Naive thymus-derived CD4-positive, alpha-beta T cell (primary cell): ENCODE results near the gene NPB. TPM values are rescaled to one million over a fixed set of nuclear protein-coding genes. Genes with fewer than 3 reads are reported as not detected.
A peak's percentile ranks its signal among the peaks of the same experiment; 100 is the strongest.

Experiments
- ATAC-seq: fragments of 150-1000 bp; cut with Tn5 transposase; 2 replicates; pipeline ENCODE4 v1.10.0; 2021; ENCODE audit warnings: mild to moderate bottlenecking, moderate library complexity
- CTCF ChIA-PET: fragments of 350-600 bp; sonication (Branson Sonifier 250); formaldehyde crosslinking; loops from one replicate; lab custom pipeline; 2021; ENCODE audit warnings: antibody characterized with exemption; lab: Charles Lee
- POLR2A ChIA-PET: fragments of 350-600 bp; sonication (Branson Sonifier 250); formaldehyde crosslinking; loops from one replicate; lab custom pipeline; 2021; ENCODE audit warnings: antibody characterized with exemption, inconsistent platforms; lab: Charles Lee
- DNase-seq, 9 donors: peaks; one replicate each; pipeline versions ENCODE4 v3.0.0 to v3.0.0-alpha.2; 2020 to 2022; ENCODE audit warnings: mixed read lengths in 1 of 9
- H3K27ac ChIP-seq: one replicate; pipeline ENCODE4 v1.7.0; 2013; ENCODE audit warnings: mild to moderate bottlenecking, low read depth, low read length, moderate library complexity
- H3K27me3 ChIP-seq, 2 donors: one replicate each; pipeline ENCODE4 v1.7.0; 2013; ENCODE audit warnings: low read length in 2 of 2, mild to moderate bottlenecking in 2 of 2, moderate library complexity in 2 of 2; ENCODE audit not compliant: control insufficient read depth in 2 of 2, insufficient read depth in 2 of 2
- H3K36me3 ChIP-seq, 3 experiments: 1 replicate in 2 of 3; 2 replicates in 1 of 3; pipeline ENCODE4 v1.7.0; 2013; ENCODE audit warnings: low read length in 3 of 3, mild to moderate bottlenecking in 3 of 3, moderate library complexity in 1 of 3; ENCODE audit not compliant: insufficient read depth in 3 of 3, control insufficient read depth in 2 of 3
- H3K4me1 ChIP-seq, 2 donors: one replicate each; pipeline ENCODE4 v1.7.0; 2013; ENCODE audit warnings: low read length in 2 of 2, mild to moderate bottlenecking in 2 of 2, moderate library complexity in 1 of 2; ENCODE audit not compliant: control insufficient read depth in 2 of 2, insufficient read depth in 2 of 2
- H3K4me3 ChIP-seq: 2 replicates; pipeline ENCODE4 v1.7.0; 2013; ENCODE audit warnings: mild to moderate bottlenecking, low read length
- H3K9me3 ChIP-seq, 3 experiments: 1 replicate in 2 of 3; 2 replicates in 1 of 3; pipeline ENCODE4 v1.7.0; 2013; ENCODE audit warnings: low read length in 3 of 3; ENCODE audit not compliant: control insufficient read depth in 2 of 3
- H3K27ac Mint-ChIP-seq, 9 donors: one replicate each; pipeline ENCODE4 v1.8.0; 2020 to 2022; ENCODE audit warnings: mixed read lengths in 9 of 9, mild to moderate bottlenecking in 8 of 9, moderate library complexity in 5 of 9, inconsistent platforms in 2 of 9
- H3K27me3 Mint-ChIP-seq, 5 donors: one replicate each; pipeline ENCODE4 v1.8.0; 2021 to 2022; ENCODE audit warnings: mixed read lengths in 5 of 5, mild to moderate bottlenecking in 1 of 5
- H3K36me3 Mint-ChIP-seq, 5 donors: one replicate each; pipeline ENCODE4 v1.8.0; 2020 to 2022; ENCODE audit warnings: mixed read lengths in 5 of 5, mild to moderate bottlenecking in 3 of 5, inconsistent platforms in 1 of 5
- H3K4me1 Mint-ChIP-seq, 7 donors: one replicate each; pipeline ENCODE4 v1.8.0; 2020 to 2022; ENCODE audit warnings: mixed read lengths in 7 of 7, mild to moderate bottlenecking in 3 of 7, inconsistent platforms in 1 of 7
- H3K4me3 Mint-ChIP-seq, 10 donors: one replicate each; pipeline ENCODE4 v1.8.0; 2020 to 2022; ENCODE audit warnings: mild to moderate bottlenecking in 10 of 10, mixed read lengths in 10 of 10, moderate library complexity in 6 of 10, inconsistent platforms in 2 of 10
- H3K9me3 Mint-ChIP-seq, 11 donors: one replicate each; pipeline ENCODE4 v1.8.0; 2020 to 2022; ENCODE audit warnings: mixed read lengths in 11 of 11, mild to moderate bottlenecking in 4 of 11, inconsistent platforms in 1 of 11, moderate library complexity in 1 of 11
- intact Hi-C, 2 donors: fragments of 100-400 bp; cut with micrococcal nuclease; formaldehyde crosslinking; loops; one replicate each; pipeline ENCODE4 v1.15.1; 2023
- polyA plus RNA-seq, 2 donors: library from polyadenylated mRNA; unstranded; fragments of 300-500 nt; fragmentation: Illumina TruSeq; gene quantifications; one replicate each; pipeline ENCODE4 v1.2.3, GENCODE V29; 2021
- total RNA-seq, 6 experiments: library from RNA in 5 of 6; stranded (reverse) in 5 of 6; gene quantifications; 1 replicate in 5 of 6; 2 replicates in 1 of 6; pipeline ENCODE4 v1.2.3 and lab custom pipeline; 2021 to 2026

The NPB gene
- total and polyA plus RNA-seq, 7 experiments from 2014 or later = 0.20 to 0.59 (median 0.51) TPM; not detected in 2

DNA sequence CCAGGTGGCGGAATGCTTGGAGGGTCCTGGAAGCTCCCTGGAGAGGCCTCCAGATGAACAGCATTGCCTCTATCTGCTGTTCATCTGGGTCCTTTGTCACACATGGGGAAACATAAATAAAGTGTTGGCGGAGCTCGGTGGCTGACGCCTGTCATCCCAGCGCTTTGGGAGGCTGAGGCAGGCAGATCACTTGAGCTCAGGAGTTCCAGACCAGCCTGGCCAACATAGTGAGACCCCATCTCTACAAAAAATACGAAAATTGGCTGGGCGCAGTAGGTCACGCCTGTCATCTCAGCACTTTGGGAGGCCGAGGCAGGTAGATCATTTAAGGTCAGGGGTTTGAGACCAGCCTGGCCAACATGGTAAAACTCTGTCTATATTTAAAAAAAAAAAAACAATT, 42.8 kb downstream of the NPB start:
- no peaks in the 10 kb centered on the region for H3K27me3 ChIP-seq
- Mint-ChIP-seq H3K36me3 (no peaks in the 10 kb centered on the region), H3K27me3 (peaks cover 0 to 6% (median 0%) of the 10 kb centered on the region in 5 donors), H3K4me1 (peaks cover 0 to 2% (median 0%) of the 10 kb centered on the region in 7 donors), H3K9me3 (no peaks in the 10 kb centered on the region), H3K27ac (no peak overlapping the region), H3K4me3 (no peak overlapping the region)
- ATAC-seq (no peak), DNase-seq (no peak)
- intact Hi-C loops = no loop called here
- CTCF ChIA-PET = interaction anchor here (2.0 kb wide), 1 partner anchor 15 kb away, joined by 8 read pairs; no protein-coding TSS in a partner anchor
- no peak overlapping the region for H3K4me3 ChIP-seq
- no peaks in the 10 kb centered on the region for H3K36me3 ChIP-seq
- H3K27ac ChIP-seq = no peak overlapping the region
- POLR2A ChIA-PET = no interaction called here
- no peaks in the 10 kb centered on the region for H3K4me1 ChIP-seq
- H3K9me3 ChIP-seq = no peaks in the 10 kb centered on the region

DNA sequence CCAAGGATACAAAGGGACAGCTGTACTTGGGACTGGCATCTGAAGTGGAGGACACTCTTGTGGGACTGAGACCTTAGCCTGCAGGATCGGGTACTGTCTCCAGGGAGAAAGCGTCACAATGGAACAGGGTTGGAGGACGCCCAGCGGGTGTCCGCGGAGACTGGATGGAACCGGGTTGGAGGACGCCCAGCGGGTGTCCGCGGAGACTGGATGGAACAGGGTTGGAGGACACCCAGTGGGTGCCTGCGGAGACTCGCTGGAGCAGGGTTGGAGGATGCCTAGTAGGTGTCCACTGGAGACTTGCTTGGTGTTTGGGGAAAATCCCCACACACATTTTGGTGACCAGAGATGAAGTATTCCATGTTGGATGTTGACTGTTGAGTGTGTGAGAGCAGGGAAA, 45.2 kb downstream of the NPB start, which contains the start of gene MYADML2:
Gene MYADML2 (minus strand): TSS at position 45 of the 400 bp plus-strand sequence. CDS start 5,492 bp downstream, outside the sequence.
- H3K9me3 Mint-ChIP-seq = no peaks in the 10 kb centered on the region
- peaks cover 0 to 12% (median 0%) of the 10 kb centered on the region in 5 donors for H3K27me3 Mint-ChIP-seq
- no peaks in the 10 kb centered on the region for H3K36me3 ChIP-seq
- H3K36me3 Mint-ChIP-seq = no peaks in the 10 kb centered on the region
- DNase-seq (no peak), ATAC-seq (no peak)
- H3K27me3 ChIP-seq = no peaks in the 10 kb centered on the region
- peaks cover 0 to 11% (median 4%) of the 10 kb centered on the region in 7 donors for H3K4me1 Mint-ChIP-seq
- ChIA-PET POLR2A (interaction anchor here (0.7 kb wide), 1 partner anchor 584 kb away, joined by 3 read pairs; no protein-coding TSS in a partner anchor), CTCF (no interaction called here)
- no peaks in the 10 kb centered on the region for H3K4me1 ChIP-seq
- H3K4me3 ChIP-seq = no peak within 1 kb of the TSS
- H3K27ac Mint-ChIP-seq = no peak within 1 kb of the TSS
- H3K9me3 ChIP-seq = no peaks in the 10 kb centered on the region
- no peak within 1 kb of the TSS for H3K4me3 Mint-ChIP-seq
- H3K27ac ChIP-seq = no peak within 1 kb of the TSS
- intact Hi-C loops = no loop called here

DNA sequence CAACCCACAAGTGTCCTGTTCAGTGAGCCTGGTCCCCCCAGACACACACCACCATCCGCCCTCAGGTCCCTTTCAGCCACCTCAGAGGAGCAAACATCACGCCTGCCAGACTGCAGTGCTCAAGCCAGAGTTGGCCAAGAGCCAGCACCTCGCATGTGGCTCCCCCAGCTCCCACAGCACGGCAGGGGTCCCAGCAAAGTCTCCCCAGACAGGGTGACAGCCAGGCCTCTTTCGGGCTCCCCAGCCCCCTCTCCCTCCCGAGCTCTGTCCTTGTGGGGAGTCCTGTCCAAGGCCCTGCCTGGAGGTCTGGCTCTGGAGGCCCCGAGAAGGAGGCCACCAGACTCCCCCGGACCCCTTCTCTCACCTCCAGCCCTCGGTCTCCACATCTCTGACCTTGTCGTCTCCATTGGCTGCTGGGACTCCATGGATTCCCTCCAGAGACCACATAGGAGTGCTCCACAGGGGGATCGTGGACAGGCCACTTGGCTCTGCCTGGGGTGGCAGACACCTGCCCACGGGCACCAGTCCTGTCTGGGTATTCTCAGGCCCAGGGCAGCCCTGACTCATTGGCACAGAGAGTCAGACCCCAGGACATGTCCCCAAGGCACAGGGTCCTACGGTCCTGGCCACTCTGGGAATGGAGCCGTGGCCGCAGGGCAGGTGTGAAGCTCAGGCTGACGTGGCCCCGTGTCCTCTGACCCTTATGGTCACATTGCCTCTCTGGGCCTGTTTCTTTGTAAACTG, 46.8 kb downstream of the NPB start:
- intact Hi-C loops = no loop called here
- ChIA-PET CTCF (interaction anchor here (2.5 kb wide), 1 partner anchor 11 kb away, joined by 10 read pairs; no protein-coding TSS in a partner anchor), POLR2A (no interaction called here)
- ATAC-seq (no peak), DNase-seq (no peak)
- Histone ChIP-seq H3K9me3 (no peaks in the 10 kb centered on the region), H3K4me1 (peaks cover 0 to 4% of the 10 kb centered on the region in 2 donors), H3K27ac (no peak overlapping the region), H3K36me3 (no peaks in the 10 kb centered on the region), H3K4me3 (no peak overlapping the region), H3K27me3 (no peaks in the 10 kb centered on the region)
- Mint-ChIP-seq H3K9me3 (no peaks in the 10 kb centered on the region), H3K27ac (no peak overlapping the region), H3K4me3 (no peak overlapping the region), H3K27me3 (peaks cover 0 to 12% (median 0%) of the 10 kb centered on the region in 5 donors), H3K4me1 (peaks cover 0 to 11% (median 4%) of the 10 kb centered on the region in 7 donors), H3K36me3 (no peaks in the 10 kb centered on the region)

DNA sequence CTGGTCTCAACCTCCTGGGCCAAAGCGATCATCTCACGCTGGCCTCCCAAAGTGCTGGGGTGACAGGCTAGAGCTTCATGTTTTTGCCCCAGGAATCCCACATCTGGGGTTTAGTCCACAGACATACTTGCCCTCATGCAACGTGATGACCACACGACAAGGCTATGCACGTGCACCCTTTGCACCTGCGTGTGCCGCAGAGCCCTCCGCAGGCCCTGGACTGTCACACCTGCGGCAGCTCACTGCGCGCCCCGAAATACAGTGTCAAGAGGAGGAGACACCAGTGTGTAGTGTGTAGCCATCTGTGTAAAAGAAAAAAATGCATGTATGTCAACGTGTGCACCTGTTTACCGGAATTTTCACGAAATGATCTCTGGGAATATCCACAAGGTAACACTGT, 48.5 kb downstream of the NPB start:
- ATAC-seq (no peak), DNase-seq (no peak)
- CTCF ChIA-PET = interaction anchor here (0.9 kb wide), 1 partner anchor 9 kb away, joined by 3 read pairs; no protein-coding TSS in a partner anchor
- Mint-ChIP-seq H3K4me3 (peak overlapping the region in 1 of 10 donors; percentile 14), H3K9me3 (no peaks in the 10 kb centered on the region), H3K4me1 (peaks cover 0 to 11% (median 4%) of the 10 kb centered on the region in 7 donors), H3K27me3 (peaks cover 0 to 12% (median 0%) of the 10 kb centered on the region in 5 donors), H3K36me3 (no peaks in the 10 kb centered on the region), H3K27ac (peak overlapping the region in 3 of 9 donors; percentile 20 to 55 (median 26))
- Histone ChIP-seq H3K9me3 (no peaks in the 10 kb centered on the region), H3K27me3 (no peaks in the 10 kb centered on the region), H3K27ac (no peak overlapping the region), H3K4me3 (no peak overlapping the region), H3K4me1 (peaks cover 0 to 4% of the 10 kb centered on the region in 2 donors), H3K36me3 (no peaks in the 10 kb centered on the region)
- intact Hi-C loops = no loop called here
- POLR2A ChIA-PET = interaction anchor here (0.8 kb wide), 1 partner anchor 21 kb away, joined by 3 read pairs; no protein-coding TSS in a partner anchor

DNA sequence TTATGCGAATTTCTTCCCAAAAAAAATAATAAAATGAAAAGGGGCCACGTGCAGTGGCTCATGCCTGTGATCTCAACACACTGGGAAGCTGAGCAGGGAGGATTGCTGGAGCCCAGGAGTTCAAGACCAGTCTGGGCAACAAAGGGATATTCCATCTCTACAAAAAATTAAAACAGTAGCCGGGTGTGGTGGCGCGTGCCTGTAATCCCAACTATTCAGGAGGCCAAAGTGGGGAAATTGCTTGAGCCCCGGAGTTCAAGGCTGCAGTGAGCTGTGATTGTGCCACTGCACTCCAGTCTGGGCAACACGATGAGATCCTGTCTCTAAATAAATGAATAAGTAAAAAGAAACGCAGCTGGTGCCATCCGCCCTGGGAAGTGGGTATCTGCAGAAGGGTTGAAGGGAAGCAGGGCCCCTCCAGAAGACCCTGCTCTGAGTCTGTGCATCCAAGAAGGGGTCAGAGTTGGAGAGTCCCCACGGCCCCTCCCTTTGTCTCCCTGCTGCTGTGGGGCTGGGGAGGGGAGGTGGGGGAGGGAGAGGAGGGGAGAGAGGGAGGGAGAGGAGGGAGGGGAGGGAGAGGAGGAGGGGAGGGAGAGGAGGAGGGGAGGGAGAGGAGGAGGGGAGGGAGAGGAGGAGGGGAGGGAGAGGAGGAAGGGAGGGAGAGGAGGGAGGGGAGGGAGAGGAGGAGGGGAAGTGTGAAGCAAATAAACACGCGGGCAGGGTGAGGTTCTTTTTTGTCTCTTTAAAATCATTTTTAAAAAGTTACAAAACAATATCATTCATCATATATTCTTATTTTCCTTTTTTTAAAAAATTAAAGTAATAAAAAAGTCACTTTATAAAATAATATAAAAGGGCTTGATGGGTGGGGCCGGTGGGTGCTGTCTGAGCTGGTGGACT, 50.0 kb downstream of the NPB start:
- H3K27ac Mint-ChIP-seq = peak overlapping the region in 2 of 9 donors; percentile 17 to 87
- ATAC-seq = no peak

More for the DNA sequence above, 50.0 kb downstream of the NPB start:
- H3K36me3 ChIP-seq = no peaks in the 10 kb centered on the region
- peaks cover 0 to 12% (median 0%) of the 10 kb centered on the region in 5 donors for H3K27me3 Mint-ChIP-seq
- H3K4me1 ChIP-seq = peaks cover 0 to 4% of the 10 kb centered on the region in 2 donors
- H3K9me3 Mint-ChIP-seq = no peaks in the 10 kb centered on the region
- ChIA-PET CTCF (interaction anchor here (3.5 kb wide), 1 partner anchor 70 kb away, joined by 14 read pairs; the partner anchor contains the start of gene CENPX), POLR2A (interaction anchor here (0.7 kb wide), 1 partner anchor 230 kb away, joined by 3 read pairs; no protein-coding TSS in a partner anchor)
- H3K36me3 Mint-ChIP-seq = no peaks in the 10 kb centered on the region
- H3K4me1 Mint-ChIP-seq = peaks cover 0 to 11% (median 4%) of the 10 kb centered on the region in 7 donors
- no peak overlapping the region for H3K4me3 ChIP-seq
- no peaks in the 10 kb centered on the region for H3K27me3 ChIP-seq
- no peak overlapping the region for H3K27ac ChIP-seq
- no peak overlapping the region for H3K4me3 Mint-ChIP-seq
- H3K9me3 ChIP-seq = no peaks in the 10 kb centered on the region
- intact Hi-C loops = no loop called here
- DNase-seq = no peak
